BLaER1 (cell line): ENCODE results near the gene PHETA1.

Experiments
- H3K27ac ChIP-seq: shearing (Covaris generic); formaldehyde crosslinking; 2 replicates; pipeline ENCODE4 v1.8.1; 2022
- H3K27me3 ChIP-seq: shearing (Covaris generic); formaldehyde crosslinking; 2 replicates; pipeline ENCODE4 v1.8.1; 2022
- H3K36me3 ChIP-seq: shearing (Covaris generic); formaldehyde crosslinking; 2 replicates; pipeline ENCODE4 v1.8.1; 2022
- H3K4me1 ChIP-seq: shearing (Covaris generic); formaldehyde crosslinking; 2 replicates; pipeline ENCODE4 v1.8.1; 2022
- H3K4me2 ChIP-seq: shearing (Covaris generic); formaldehyde crosslinking; 2 replicates; pipeline ENCODE4 v1.8.1; 2022
- H3K4me3 ChIP-seq: shearing (Covaris generic); formaldehyde crosslinking; 2 replicates; pipeline ENCODE4 v1.8.1; 2022
- H3K9ac ChIP-seq: shearing (Covaris generic); formaldehyde crosslinking; 2 replicates; pipeline ENCODE4 v1.8.1; 2022
- H3K9me3 ChIP-seq: shearing (Covaris generic); formaldehyde crosslinking; 2 replicates; pipeline ENCODE4 v1.8.1; 2022
- H4K20me1 ChIP-seq: shearing (Covaris generic); formaldehyde crosslinking; 2 replicates; pipeline ENCODE4 v1.8.1; 2022
- Cebpa-rat ChIP-seq: shearing (Covaris generic); IDR thresholded peaks from 2 replicates; pipeline ENCODE4 v1.8.1; 2022

PHETA1 gene

DNA sequence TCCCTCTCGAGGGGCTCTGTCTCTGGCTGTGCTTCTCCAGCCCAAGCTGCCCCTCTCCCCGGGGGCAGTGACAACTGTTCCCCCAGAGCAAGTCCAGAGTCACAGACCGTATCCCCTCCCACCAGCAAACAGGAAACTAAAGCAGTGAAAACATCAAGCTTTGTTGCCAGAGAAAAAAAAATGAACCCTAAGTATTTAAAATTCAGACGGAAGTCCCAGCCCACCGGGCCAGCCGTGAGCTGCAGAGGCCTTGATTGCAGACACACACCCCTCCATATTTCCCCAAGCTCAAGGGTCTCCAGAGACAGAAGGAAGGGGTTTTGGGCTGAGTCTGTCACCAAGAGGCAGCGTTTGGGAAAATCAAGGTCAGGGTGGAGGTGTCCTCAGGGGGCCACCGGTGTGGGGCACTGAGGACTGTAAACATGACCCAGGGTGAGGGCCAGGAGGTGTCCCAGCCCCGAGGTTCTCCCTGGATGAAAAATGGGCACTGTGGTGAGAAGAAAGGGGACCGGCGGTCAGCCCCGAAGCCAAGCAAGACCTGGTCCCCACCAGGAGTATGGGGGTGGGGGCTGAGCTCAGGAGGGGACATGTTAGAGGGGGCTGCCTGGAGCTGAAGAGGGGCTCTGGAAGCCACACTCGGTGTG is 7.7 kb downstream of the PHETA1 start:
- H3K27me3 ChIP-seq, result no peaks in the 10 kb centered on the region
- H3K4me3 ChIP-seq, result peak overlapping the region; percentile 46
- peaks cover 85% of the 10 kb centered on the region for H3K4me1 ChIP-seq
- H3K9ac ChIP-seq, result peak overlapping the region; percentile 75
- no peak for TF ChIP-seq Cebpa-rat
- peak overlapping the region; percentile 89 for H3K27ac ChIP-seq
- no peaks in the 10 kb centered on the region for H3K9me3 ChIP-seq
- peak overlapping the region; percentile 91 for H3K4me2 ChIP-seq
- no peaks in the 10 kb centered on the region for H4K20me1 ChIP-seq
- H3K36me3 ChIP-seq, result peaks cover 30% of the 10 kb centered on the region

DNA sequence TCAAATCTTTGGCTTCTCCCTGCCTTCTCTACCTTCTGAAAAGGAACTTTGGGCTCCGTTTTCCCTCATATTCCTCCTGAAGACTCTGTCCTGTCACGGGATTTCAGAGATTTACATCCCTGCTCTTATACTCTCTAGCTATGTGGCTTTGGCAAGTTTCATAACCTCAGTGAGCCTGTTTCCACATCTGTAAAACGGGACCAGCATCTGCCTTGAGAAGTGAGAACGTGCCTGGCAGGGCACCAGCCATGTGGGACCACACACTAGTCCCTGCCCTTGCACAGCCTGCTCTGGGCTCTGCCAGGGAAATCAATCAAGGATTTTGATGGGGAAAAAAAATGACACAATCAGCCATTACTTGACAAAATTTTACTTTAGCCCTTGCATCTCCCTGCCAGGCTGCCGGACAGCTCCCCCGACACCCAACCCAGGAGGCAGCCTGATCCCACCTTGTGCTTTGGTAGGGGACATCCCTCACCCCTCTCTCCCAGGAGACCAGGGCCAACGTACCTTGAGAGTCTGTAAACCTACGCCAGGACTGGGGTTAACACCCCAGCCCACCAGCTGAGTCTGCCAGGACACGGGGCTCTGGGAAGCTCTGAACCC is 8.5 kb downstream of the PHETA1 start:
- H3K4me2 ChIP-seq, result peak overlapping the region; percentile 91
- H3K4me1 ChIP-seq, result peaks cover 92% of the 10 kb centered on the region
- H3K27ac ChIP-seq, result peak overlapping the region; percentile 89
- H3K27me3 ChIP-seq, result no peaks in the 10 kb centered on the region
- peaks cover 24% of the 10 kb centered on the region for H3K36me3 ChIP-seq
- no peaks in the 10 kb centered on the region for H4K20me1 ChIP-seq
- peak overlapping the region; percentile 75 for H3K9ac ChIP-seq
- no peak for TF ChIP-seq Cebpa-rat
- peak overlapping the region; percentile 46 for H3K4me3 ChIP-seq
- no peaks in the 10 kb centered on the region for H3K9me3 ChIP-seq

GRCh38 chr12:111359914-111360276 is 9.0 kb downstream of the PHETA1 start:
- Histone ChIP-seq H3K27ac (peak overlapping the region; percentile 89), H3K36me3 (peaks cover 19% of the 10 kb centered on the region), H3K4me2 (peak overlapping the region; percentile 91), H3K9me3 (no peaks in the 10 kb centered on the region), H3K9ac (peak overlapping the region; percentile 75; the same call in 1 of the 2 replicates), H3K4me1 (peaks cover 98% of the 10 kb centered on the region), H3K4me3 (no peak overlapping the region), H3K27me3 (no peaks in the 10 kb centered on the region), H4K20me1 (no peaks in the 10 kb centered on the region)
- TF ChIP-seq Cebpa-rat, result no peak

DNA sequence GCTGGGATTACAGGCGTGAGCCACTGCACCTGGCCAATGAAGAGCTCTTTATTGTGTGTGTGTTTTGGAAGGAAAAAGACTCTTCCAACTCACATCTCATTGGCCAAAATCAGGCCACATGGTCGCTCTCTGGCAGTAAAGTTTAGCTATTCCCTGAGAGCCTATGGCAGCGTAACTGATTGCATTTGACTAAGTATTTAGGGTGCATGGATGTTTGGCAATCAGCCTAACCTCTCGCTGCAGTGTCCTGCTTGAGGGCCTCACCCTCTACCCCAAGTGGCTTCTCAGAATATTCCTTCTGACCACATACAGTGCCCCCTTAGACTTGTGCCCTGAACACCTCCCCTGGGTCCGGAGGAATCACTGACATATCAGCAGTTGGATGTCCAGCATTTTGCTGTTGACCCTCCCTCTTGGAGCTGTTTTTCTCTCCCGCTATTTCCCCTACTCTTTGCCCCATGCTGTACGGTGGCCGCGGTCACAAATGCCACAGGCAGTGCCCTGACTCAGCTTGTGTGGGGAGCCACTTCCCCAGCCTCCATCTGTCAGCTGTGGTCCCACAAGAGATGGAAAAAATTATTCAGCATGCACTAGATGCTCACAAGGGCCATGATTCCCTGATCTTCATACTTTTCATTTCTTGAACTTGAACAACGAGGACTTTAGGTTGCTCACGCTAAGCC is 9.5 kb downstream of the PHETA1 start:
- Histone ChIP-seq H3K9ac (peak overlapping the region; percentile 75; the same call in 1 of the 2 replicates), H3K36me3 (peaks cover 14% of the 10 kb centered on the region), H4K20me1 (no peaks in the 10 kb centered on the region), H3K4me3 (no peak overlapping the region), H3K4me1 (peaks cover 98% of the 10 kb centered on the region), H3K27me3 (no peaks in the 10 kb centered on the region), H3K9me3 (no peaks in the 10 kb centered on the region), H3K4me2 (peak overlapping the region; percentile 91), H3K27ac (peak overlapping the region; percentile 89)
- no peak for TF ChIP-seq Cebpa-rat

DNA sequence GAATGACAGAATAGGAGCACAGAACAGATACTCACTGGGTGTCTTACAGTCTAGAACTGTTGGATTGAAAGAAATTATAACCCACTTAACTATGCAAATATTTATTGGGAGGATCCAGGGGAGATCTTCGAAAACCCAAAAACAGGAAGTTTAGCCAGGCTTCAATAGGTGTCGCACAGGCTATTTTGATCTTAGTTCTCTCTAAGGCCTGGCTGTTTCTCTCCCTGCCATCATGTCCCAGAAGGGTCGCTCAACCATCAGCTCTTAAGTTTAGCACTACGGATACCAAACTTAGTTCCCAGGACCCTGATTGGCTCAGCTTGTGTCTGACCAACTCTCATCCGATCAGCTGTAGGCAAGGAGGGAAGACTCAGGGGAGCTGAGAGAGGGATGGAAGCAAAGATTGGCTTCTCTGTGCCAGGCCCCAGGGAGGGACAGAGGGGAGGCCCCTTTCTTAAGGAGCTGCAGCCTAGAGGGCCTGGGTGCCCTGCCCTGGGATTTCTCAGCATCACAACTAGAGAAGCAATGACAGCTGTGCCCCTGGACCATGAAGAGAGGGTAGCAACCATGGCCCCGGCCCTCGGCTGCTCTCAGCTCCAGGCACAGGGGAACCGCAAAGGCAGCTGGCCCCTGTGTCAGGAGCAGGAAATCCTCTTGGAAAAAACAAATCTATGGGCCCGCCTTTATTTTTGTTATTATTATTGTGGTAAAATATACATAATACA is 13.5 kb downstream of the PHETA1 start:
- no peak for TF ChIP-seq Cebpa-rat
- Histone ChIP-seq H3K27me3 (no peaks in the 10 kb centered on the region), H3K36me3 (no peaks in the 10 kb centered on the region), H3K4me1 (peaks cover 63% of the 10 kb centered on the region), H3K4me3 (0 out of 2 replicates have a peak overlapping the region, but pooled peaks have one; percentile 8), H3K9ac (peak overlapping the region; percentile 44; the same call in 1 of the 2 replicates), H3K9me3 (no peaks in the 10 kb centered on the region), H4K20me1 (no peaks in the 10 kb centered on the region), H3K27ac (peak overlapping the region; percentile 75), H3K4me2 (peak overlapping the region; percentile 74)

GRCh38 chr12:111354511-111354910 is 14.4 kb downstream of the PHETA1 start:
- H4K20me1 ChIP-seq, result no peaks in the 10 kb centered on the region
- no peaks in the 10 kb centered on the region for H3K36me3 ChIP-seq
- no peak overlapping the region for H3K9ac ChIP-seq
- no peak for TF ChIP-seq Cebpa-rat
- H3K9me3 ChIP-seq, result peaks cover 4% of the 10 kb centered on the region; the same call in 1 of the 2 replicates
- H3K4me1 ChIP-seq, result peaks cover 54% of the 10 kb centered on the region
- H3K4me2 ChIP-seq, result peak overlapping the region; percentile 74; the same call in 1 of the 2 replicates
- no peak overlapping the region for H3K4me3 ChIP-seq
- H3K27ac ChIP-seq, result no peak overlapping the region
- H3K27me3 ChIP-seq, result no peaks in the 10 kb centered on the region

- no peaks in the 10 kb centered on the region for H4K20me1 ChIP-seq
- peaks cover 46% of the 10 kb centered on the region for H3K4me1 ChIP-seq
- H3K27ac ChIP-seq, result no peak overlapping the region
- no peak overlapping the region for H3K4me2 ChIP-seq
- H3K36me3 ChIP-seq, result no peaks in the 10 kb centered on the region
- peaks cover 12% of the 10 kb centered on the region for H3K9me3 ChIP-seq
- H3K9ac ChIP-seq, result no peak overlapping the region
- no peak overlapping the region for H3K4me3 ChIP-seq
- TF ChIP-seq Cebpa-rat, result no peak
- H3K27me3 ChIP-seq, result 0 out of 2 replicates have a peak, but pooled peaks cover 3% of the 10 kb centered on the region
Observed at GRCh38 chr12:111353603-111354295, 15.1 kb downstream of the PHETA1 start.

- no peak overlapping the region for H3K9ac ChIP-seq
- no peak for TF ChIP-seq Cebpa-rat
- H3K27ac ChIP-seq, result 0 out of 2 replicates have a peak overlapping the region, but pooled peaks have one; percentile 11
- H3K9me3 ChIP-seq, result peaks cover 19% of the 10 kb centered on the region
- H3K36me3 ChIP-seq, result no peaks in the 10 kb centered on the region
- peaks cover 39% of the 10 kb centered on the region for H3K4me1 ChIP-seq
- no peak overlapping the region for H3K4me3 ChIP-seq
- 0 out of 2 replicates have a peak, but pooled peaks cover 3% of the 10 kb centered on the region for H3K27me3 ChIP-seq
- H3K4me2 ChIP-seq, result no peak overlapping the region
- no peaks in the 10 kb centered on the region for H4K20me1 ChIP-seq
Observed at GRCh38 chr12:111353026-111353425, 15.9 kb downstream of the PHETA1 start.
